GM04503 (cell line): Measurements from ENCODE around the gene ATP6V0D1.

ENCODE experiments used
- DNase-seq: peaks from one replicate; pipeline ENCODE4 v3.0.0-alpha.2; 2012; ENCODE audit warnings: low read depth

Gene ATP6V0D1

GRCh38 chr16:67462279-67462655 is 18.7 kb downstream of the ATP6V0D1 start:
- DNase-seq: no peak

DNA sequence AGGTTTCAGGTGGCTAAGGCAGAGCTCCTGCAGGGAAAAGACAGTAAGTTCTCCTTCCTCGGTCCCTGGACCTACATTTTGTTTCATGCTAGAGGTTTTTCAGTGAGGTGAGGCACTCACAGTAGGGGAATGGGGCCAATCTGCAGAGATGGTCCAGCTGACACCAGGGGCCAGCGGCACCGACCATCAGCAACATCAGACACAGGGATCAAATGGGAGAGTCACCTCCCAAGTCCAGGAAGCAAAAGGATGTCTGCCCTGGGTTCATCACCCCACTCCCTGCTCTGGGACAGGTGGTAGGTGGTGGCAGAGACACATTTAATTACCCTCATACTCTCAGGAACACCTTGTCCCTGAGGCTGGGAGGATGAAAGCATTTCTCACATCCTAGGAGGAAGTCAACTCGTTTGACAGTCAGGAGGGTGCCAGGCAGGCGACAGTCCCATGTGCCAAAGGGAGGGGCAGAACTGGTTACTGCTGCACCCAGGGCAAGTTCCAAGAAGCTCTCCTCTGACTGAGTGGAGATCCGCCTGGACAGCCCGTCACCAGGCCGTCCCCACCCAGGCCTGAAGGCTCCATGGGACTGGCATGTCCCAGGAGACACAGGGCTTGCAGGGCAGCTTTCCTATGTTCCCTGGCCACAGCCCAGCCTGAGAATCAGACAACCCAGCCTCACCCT is 19.2 kb downstream of the ATP6V0D1 start:
- no peak for DNase-seq

DNA sequence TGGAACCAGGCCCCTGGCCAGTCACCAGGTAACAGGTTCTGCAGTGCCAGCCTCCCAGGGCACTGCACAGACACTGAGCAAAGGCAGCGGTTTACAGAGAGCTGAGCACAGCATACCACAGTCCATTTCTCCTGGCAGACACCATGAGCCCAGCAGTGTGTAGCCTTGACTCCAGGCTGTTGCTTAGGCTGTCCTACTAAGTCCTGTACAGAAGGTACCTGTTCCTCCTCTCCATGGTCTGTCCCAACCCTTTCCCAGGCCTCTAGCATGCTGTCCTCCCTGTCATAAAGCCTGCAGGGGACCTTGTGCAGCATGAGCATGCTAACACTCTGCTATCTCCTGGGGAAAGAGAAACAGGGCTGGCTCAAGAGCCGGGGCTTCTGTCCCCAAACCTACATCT is 20.0 kb downstream of the ATP6V0D1 start:
- no peak for DNase-seq

GRCh38 chr16:67460168-67460567 is 20.8 kb downstream of the ATP6V0D1 start:
- no peak for DNase-seq

DNA sequence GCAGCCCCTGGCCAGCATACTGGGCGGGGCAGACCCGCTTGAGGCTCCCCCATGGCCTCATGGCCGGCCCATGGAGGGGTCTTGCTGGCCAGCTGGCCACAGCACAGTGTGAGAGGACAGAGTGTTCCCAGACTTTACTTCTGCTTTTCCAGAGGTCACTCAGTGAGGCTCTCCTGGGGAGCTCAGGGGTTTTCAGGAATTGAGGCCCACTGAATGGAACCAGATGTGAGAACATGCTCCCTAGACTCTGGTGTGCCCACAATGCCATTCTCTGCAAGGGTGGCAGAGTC is 21.2 kb downstream of the ATP6V0D1 start:
- DNase-seq: no peak

DNA sequence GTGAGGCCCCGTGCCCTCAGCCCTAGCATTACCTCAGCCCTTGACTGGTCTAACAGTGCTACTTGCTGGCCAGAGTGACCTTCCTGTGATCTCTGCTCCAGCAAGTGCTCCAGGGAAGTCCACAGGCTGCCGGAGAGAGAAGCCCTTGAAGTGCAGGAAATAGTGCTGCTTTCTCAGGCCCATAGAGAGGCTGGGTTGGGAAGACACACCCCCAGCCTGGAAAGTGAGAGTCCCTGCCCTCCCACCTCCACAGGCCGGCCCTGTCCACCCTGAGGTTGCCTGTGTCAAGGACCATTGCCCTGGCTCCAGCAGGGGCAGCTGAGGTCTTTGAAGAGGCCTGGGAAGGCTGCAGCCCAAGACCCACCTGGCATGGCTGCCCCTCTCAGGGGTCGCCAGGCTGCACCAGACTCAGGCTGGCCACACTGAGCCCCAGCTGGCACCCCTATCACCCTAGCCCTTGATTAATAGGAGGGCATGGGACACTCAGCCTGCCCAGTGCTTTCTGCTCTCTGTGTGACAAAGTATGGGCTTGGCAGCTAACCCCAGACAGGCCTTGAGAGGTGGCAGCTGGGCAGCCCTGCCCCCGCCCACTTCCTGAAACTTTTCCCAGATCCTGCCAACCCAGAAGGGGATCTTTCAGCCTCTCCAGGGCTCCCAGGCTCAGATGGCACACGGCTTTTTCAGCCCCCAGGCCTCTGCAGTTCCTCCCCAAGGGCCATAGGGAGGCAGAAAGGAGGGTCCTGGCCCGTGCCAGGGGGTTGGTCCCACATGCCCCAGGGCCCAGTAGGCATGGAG is 21.7 kb downstream of the ATP6V0D1 start:
- DNase-seq: no peak

GRCh38 chr16:67458121-67458641 is 22.8 kb downstream of the ATP6V0D1 start:
- no peak for DNase-seq

- DNase-seq: no peak
Measured at GRCh38 chr16:67457611-67458010, 23.3 kb downstream of the ATP6V0D1 start.

- no peak for DNase-seq
Measured at GRCh38 chr16:67456391-67457081, 24.4 kb downstream of the ATP6V0D1 start.

- DNase-seq: no peak
Measured at GRCh38 chr16:67454852-67455251, 26.1 kb downstream of the ATP6V0D1 start.

- no peak for DNase-seq
Measured at GRCh38 chr16:67454104-67454503, 26.9 kb downstream of the ATP6V0D1 start.

DNA sequence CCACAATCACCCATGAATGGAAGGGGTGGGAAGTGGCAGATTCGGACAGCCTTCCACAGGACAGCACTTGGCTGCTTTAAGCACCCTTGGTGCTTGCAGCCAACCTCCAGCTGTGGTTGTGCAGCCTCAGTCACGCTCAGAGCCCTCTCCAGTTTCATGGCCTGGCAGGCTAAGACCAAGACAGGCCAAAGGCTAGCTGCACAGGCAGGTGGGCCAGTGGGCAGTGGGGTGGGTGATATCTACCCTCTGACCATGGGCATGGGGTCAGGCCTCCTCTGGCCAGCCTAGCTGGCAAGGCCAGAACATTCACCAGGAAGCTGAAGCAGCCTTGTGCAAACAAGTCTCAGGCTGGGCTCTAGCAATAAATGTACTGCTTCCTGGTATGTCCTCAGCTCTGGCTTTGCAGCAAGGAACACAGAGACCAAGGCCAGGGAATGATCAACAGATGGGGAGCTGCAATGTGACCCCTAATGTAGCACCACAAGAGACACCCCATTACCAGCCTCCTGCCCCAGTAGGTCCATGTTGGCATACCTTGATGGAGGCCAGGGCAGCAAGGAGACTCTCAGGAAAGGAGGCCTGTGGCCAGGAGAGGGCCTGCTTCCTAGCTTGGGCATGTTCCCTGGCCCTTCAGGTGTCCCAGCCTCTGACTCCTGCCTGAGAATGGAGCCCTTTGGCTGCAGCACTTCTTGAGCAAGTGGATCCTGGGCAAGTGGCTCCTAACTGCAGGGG is 29.1 kb downstream of the ATP6V0D1 start:
- no peak for DNase-seq

- DNase-seq: no peak
Measured at GRCh38 chr16:67451061-67451703, 29.8 kb downstream of the ATP6V0D1 start.

GRCh38 chr16:67449739-67450138 is 31.2 kb downstream of the ATP6V0D1 start:
- no peak for DNase-seq

DNA sequence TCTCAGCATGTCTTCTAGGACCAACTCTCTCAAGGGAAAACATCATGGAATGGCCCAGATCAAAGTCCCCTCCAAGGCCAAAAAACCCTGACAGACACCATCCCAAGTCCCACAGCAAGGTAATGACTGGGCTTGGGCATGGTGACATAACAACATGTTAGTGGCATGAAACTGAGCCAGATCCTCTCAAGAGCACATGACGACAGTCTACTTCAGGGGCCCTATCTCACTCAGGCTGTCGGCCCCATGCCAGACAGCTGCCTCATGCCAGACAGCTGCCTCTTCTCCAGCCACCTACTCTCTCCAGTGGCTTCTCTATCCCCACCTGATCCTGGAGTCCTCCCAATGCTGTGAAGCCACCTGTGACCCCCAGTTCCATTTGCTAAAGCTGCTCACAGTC is 31.6 kb downstream of the ATP6V0D1 start:
- no peak for DNase-seq

GRCh38 chr16:67448580-67448979 is 32.4 kb downstream of the ATP6V0D1 start:
- DNase-seq: no peak

GRCh38 chr16:67447508-67448076 is 33.4 kb downstream of the ATP6V0D1 start:
- no peak for DNase-seq

GRCh38 chr16:67446968-67447507 is 33.9 kb downstream of the ATP6V0D1 start:
- DNase-seq: no peak

- no peak for DNase-seq
Measured at GRCh38 chr16:67445913-67446907, 34.7 kb downstream of the ATP6V0D1 start.

DNA sequence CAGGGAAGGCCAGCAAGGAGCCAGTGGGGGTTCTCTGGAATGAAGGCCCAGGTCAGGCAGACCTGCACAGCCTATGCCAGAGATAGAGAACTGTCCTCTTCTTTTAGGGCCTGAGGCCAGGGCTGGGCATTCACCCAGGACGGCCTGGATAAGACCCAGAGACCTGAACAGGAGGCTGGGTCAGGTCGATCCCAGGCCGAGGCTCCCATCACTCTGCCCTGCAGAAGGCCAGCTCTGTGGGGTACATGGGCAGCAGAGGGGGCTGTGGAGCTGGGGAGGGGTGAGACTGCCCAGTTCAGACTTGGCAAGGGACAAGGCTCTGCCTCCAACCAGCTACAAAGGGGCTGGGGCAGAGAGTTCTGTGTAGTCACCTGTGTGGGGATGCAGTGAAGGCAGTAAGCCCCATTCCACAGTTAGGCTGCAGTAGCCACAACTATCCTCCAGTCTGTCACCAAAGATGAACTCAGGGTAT is 35.5 kb downstream of the ATP6V0D1 start:
- DNase-seq: no peak
